Suprapubic skin (tissue), 4 donors: ENCODE measurements around the gene OSBPL2.

ENCODE experiments used
- EP300 ChIP-seq: sonication (generic); formaldehyde crosslinking; IDR thresholded peaks from one replicate; pipeline ENCODE4 v1.6.1; 2017; ENCODE audit warnings: antibody characterized with exemption
- POLR2A ChIP-seq, 2 donors: fragments of 450-650 bp; IDR thresholded peaks; one replicate each; pipeline ENCODE4 v1.6.1; 2017; ENCODE audit warnings: antibody characterized with exemption in 2 of 2, mild to moderate bottlenecking in 2 of 2, moderate library complexity in 2 of 2
- POLR2AphosphoS5 ChIP-seq, 3 donors: sonication (generic); formaldehyde crosslinking; IDR thresholded peaks; one replicate each; pipeline ENCODE4 v1.6.1; 2017; ENCODE audit warnings: antibody characterized with exemption in 3 of 3
- TF ChIP-seq, protein P1 (sequence below), 2 donors: fragments of 200-600 bp in 1 of 2; fragments of 450-650 bp in 1 of 2; sonication (generic) in 1 of 2; IDR thresholded peaks; one replicate each; pipeline ENCODE4 v1.5.1; 2016 to 2019; ENCODE audit warnings: antibody characterized with exemption in 2 of 2, mild to moderate bottlenecking in 1 of 2, moderate library complexity in 1 of 2

DNA sequence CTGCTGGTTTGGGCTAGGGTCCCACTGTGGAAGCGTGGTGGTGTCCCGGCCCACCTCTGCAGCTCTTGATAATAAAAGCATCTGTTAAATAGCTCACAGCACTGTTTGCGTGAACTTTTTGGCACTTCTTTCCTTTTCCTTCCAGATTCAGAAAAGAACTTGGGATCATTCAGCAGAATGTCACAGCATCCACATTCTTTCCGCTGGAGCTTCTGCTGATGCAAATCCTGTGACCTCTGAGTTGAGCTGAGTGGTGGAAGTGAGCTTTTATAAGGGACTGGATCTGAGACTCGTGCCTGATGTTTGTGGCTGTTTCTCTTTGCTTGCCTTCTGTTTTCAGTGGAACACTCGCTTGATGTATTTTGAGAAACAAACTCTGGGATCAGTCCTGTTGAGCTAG is 3.9 kb downstream of the OSBPL2 start:
- TF ChIP-seq POLR2A (IDR thresholded peaks at IDR 0.05), result no peak
- TF ChIP-seq EP300, result no peak
- TF ChIP-seq, protein P1, sequence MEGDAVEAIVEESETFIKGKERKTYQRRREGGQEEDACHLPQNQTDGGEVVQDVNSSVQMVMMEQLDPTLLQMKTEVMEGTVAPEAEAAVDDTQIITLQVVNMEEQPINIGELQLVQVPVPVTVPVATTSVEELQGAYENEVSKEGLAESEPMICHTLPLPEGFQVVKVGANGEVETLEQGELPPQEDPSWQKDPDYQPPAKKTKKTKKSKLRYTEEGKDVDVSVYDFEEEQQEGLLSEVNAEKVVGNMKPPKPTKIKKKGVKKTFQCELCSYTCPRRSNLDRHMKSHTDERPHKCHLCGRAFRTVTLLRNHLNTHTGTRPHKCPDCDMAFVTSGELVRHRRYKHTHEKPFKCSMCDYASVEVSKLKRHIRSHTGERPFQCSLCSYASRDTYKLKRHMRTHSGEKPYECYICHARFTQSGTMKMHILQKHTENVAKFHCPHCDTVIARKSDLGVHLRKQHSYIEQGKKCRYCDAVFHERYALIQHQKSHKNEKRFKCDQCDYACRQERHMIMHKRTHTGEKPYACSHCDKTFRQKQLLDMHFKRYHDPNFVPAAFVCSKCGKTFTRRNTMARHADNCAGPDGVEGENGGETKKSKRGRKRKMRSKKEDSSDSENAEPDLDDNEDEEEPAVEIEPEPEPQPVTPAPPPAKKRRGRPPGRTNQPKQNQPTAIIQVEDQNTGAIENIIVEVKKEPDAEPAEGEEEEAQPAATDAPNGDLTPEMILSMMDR (IDR thresholded peaks at IDR 0.05), result no peak
- no peak for TF ChIP-seq POLR2AphosphoS5 (IDR thresholded peaks at IDR 0.05)
